NCI-H446 treated with DMSO at 0.1 percent for 48 hours (cell line): ENCODE data around the gene TNIK.
"Not testable (repeated sequence)": the region's sequence is repeated elsewhere in the genome, so short reads cannot be mapped to it uniquely, and the experiment has no call there.

Experiments used
- DNase-seq: peaks from one replicate; lab custom pipeline; 2025; lab: John Stamatoyannopoulos, UW

The TNIK gene

DNA sequence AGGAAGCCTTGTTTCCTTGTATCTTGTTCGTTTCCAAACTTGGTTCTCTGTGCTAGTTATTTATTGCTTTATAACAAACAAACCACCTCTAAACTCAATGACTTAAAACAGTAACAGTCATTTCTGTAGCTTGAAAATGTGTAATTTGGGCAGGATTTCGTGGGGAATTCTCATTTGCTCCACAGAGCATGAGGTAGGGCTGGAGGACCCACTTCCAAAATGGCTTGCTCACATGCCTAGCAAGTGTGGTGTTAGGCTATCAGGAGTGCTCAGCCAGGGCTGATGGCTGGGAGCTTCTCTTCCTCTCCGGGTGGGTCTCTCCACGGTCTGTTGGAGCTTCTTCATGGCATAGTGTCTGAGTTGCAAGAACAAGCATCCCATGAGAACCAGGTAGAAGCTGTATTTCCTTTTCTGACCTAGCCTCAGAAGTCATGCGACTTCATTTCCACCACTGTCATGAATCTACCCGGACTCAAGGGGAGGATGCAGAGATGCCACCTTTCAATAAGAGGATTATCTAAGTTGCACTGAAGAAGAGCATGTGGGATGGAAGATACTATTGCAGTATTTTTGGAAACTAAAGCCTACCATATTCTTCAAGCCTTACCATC is 8.2 kb upstream of the TNIK start:
- DNase-seq = no peak

DNA sequence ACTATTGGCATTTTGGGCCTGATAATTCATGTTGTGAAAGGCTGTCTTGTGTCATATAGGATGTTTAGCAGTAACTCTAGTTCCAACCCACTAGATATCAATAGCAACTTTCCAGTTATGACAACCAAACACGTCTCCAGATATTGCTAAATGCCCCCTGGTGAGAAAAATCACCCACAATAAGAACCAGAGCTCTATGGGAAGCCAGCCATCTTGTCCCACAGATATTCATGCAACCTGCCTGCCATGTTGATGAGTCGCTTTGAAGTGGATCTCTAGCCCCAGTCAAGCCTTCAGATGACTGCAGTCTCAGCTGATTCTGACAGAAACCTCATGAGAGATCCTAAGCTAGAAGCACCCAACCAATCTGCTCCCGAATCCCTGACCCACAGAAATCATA is 5.6 kb upstream of the TNIK start:
- no peak for DNase-seq

- no peak for DNase-seq
These were observed 4.3 kb upstream of the TNIK start for GRCh38 chr3:171464462-171464861.

GRCh38 chr3:171462224-171462623 is 2.0 kb upstream of the TNIK start:
- DNase-seq = no peak

DNA sequence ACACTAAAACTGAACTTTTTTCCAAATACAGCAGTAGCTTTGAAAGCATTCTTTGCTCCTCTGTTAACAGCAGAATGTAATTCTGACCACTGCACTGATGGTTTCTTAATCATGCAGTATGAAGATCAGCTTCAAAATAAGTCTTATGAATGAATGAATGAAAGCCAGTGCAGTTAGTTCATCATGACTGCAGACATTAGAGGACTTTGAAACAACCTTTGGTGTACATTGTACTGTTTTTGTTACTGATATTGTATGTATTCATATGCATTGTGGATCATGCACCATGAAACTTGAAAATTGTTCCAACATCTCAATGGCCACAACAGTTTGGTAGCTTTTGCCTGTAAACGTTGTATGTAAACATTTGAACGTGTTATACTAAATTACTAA is 1.3 kb upstream of the TNIK start:
- no peak for DNase-seq

GRCh38 chr3:171460725-171461524 is 720 bp upstream of the TNIK start:
- DNase-seq = peak; percentile 78

- peak; percentile 30 for DNase-seq
These were observed 866 bp downstream of the TNIK start for GRCh38 chr3:171459137-171459941.

- DNase-seq = peak; percentile 26
These were observed 1.4 kb downstream of the TNIK start for GRCh38 chr3:171458864-171459136.

DNA sequence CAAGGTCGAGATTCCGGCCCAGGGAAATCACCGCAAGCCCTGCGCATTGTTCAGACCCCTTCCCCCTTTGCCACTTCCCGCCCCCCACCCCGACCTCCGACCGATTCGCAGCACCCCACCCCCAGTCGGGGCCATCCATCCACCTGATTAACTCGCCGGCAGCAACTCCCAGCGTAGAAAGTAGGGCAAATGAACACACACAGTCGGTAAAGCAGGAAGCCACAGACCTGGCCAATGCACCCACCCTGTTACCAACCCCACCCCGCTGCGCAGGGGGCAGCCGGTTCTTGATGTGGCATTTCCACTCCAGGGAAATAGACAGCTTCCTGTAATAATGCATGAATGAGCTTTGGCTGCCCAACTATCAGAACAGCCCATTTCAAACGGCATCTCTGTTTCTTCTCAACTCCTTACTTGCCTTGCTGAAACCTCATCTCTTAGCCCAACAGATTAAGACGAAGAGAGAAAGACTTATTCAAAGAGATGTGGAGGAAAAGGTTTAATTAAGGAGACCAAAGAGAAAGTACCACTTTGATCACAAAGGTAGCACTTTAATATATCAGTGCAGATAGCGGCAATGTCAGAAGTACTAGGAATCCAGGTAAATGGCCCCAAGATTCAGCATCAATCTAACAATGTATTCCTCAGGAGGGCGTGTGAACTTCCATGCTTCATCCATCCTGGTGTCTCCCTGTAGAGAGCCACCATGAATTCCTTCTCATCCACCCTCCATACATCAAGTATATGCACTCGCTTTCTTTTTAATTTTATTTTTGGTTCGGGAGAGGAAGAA is 1.9 kb downstream of the TNIK start:
- no peak for DNase-seq

DNA sequence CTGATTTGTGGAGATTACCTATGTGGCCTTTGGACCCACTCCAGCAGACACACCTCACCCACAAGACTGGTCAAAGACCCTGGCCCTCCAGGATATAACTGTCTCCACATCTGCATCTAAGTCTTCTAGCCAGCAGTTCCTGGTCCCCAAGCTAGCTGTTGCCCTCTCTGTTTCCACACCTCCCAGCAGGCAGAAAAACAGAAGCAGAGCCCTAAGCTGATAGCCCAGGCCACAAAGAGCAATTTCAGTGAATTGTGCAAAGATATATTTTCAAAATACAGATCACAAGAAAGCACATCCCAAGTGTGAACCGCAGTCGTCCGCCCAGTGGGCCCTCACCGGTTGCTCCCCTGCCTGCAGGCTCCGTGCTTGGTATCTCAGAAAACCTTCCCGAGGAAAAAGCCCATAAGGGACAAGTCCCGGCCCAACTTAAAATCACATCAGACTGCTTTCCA is 2.6 kb downstream of the TNIK start:
- DNase-seq = no peak

- DNase-seq = no peak
These were observed 3.2 kb downstream of the TNIK start for GRCh38 chr3:171456765-171457606.

DNA sequence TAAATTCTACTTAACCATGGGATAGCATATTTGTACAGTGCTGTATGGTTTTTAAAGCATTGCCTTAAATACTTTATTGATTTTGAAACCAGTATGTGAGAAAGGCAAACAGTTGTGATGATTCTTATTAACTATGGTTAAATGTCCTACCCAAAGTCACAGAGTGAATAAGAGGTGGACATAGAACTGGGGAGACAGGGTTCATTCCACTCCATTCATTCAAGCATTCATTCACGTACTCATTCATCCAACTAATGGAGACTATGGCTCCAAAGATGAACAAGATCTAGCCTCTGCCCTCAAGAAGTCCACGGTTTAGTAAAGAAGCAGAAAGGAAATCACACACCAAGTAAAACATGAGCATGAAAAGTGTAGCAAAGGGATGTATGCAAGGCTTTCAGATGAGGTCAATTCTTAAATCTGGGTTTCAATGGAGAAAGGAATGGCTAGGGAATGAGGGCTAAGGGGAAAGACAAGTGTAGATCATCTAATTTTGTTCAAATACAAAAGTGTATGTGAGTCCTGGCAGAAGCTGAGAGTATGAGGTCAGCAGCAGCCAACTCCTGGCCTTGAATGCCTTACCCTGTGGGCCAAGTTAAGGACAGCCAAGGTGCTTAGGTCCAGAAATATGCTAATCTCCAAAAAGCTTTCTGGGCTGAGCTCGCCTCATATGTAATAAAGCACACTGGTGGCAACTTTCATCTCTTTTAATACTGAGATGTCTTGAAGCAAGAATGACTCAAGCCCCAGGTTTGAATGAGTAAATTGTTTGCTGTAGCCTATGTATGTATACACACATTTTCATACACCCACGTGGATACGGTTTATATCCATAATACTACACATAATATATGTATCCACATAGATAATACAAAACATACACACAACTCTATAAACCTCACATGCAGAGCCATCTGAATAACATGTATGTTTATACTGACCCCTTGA is 4.3 kb downstream of the TNIK start:
- DNase-seq = no peak

DNA sequence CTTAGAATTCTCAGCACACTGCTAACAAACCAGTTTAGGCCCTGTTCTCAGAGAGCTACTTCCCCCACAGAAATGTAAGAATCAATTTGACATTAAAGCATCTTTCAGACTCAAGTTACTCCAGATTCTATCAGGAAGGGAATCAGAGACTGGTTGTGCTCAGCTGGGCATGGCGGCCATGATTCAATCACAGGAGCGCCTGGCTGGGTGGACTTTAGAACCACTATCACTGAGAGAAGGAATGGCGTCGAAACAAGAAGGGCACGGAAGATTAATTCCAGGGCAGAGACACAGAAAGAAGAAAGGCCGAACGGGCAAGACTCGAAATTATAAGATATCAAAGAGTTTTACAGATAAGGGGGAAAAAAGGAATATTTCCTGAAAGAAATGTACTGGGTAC is 6.2 kb downstream of the TNIK start:
- no peak for DNase-seq

- no peak for DNase-seq
These were observed 6.9 kb downstream of the TNIK start for GRCh38 chr3:171453180-171453886.

DNA sequence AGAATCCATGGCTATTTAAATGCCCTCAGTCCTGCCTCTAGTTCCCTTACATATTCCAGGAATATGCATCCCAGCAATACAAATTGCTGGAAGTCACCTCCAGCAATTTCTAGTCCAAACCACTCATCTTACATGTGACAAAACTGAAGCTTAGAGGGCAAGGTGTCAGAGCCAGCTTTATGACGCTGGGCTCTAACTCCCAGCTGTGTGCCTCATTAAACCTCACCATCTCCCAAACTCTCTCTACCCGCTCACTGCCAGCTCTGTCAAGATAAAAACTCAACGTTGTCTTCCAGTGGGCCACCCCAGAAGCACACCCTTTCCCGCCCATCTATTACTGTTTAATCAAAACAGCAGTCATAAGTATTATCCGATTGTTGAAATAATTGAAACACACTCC is 7.9 kb downstream of the TNIK start:
- DNase-seq = no peak

- DNase-seq = no peak
These were observed 8.3 kb downstream of the TNIK start for GRCh38 chr3:171451915-171452314.

DNA sequence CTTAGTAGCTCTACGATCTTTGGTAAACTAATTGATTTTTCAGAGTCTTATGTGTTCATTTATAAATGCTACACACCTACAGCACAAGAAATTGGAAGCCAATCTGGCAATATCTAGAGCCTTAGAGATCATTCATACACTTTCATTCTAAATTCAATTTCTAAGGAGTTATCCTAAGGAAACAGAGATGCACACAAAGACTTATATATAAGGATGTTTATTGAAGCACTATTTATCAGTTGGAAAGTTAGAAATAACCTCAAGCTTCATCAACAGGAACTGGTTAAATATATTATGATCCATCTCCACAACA is 12.7 kb downstream of the TNIK start:
- not testable (repeated sequence) for DNase-seq

- DNase-seq = peak; percentile 77
These were observed 13.2 kb downstream of the TNIK start for GRCh38 chr3:171446801-171447578.

- DNase-seq = no peak
These were observed 13.9 kb downstream of the TNIK start for GRCh38 chr3:171446301-171446700.
